ENCODE measurements around the gene HDAC2. TPM values are rescaled to one million over a fixed set of nuclear protein-coding genes. Genes with fewer than 3 reads are reported as not detected.
A peak's percentile ranks its signal among the peaks of the same experiment; 100 is the strongest.
"Not testable (repeated sequence)": the region's sequence is repeated elsewhere in the genome, so short reads cannot be mapped to it uniquely, and the experiment has no call there.

Gene HDAC2
- total RNA-seq = 10 to 100 TPM; 25.6 to 32.4 TPM

GRCh38 chr6:113970805-113971676 lies at the start of gene HDAC2:
Gene HDAC2 (minus strand): TSS chr6:113971148. CDS start chr6:113970908, 240 bp downstream.
- no peaks in the 10 kb centered on the region for H3K9me3 ChIP-seq
- H3K4me3 ChIP-seq = peak within 1 kb of the TSS; percentile 87 to 91
- TF ChIP-seq, protein P1, sequence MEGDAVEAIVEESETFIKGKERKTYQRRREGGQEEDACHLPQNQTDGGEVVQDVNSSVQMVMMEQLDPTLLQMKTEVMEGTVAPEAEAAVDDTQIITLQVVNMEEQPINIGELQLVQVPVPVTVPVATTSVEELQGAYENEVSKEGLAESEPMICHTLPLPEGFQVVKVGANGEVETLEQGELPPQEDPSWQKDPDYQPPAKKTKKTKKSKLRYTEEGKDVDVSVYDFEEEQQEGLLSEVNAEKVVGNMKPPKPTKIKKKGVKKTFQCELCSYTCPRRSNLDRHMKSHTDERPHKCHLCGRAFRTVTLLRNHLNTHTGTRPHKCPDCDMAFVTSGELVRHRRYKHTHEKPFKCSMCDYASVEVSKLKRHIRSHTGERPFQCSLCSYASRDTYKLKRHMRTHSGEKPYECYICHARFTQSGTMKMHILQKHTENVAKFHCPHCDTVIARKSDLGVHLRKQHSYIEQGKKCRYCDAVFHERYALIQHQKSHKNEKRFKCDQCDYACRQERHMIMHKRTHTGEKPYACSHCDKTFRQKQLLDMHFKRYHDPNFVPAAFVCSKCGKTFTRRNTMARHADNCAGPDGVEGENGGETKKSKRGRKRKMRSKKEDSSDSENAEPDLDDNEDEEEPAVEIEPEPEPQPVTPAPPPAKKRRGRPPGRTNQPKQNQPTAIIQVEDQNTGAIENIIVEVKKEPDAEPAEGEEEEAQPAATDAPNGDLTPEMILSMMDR (IDR thresholded peaks at IDR 0.05) = no peak
- H3K36me3 ChIP-seq = no peaks in the 10 kb centered on the region
- H3K27ac ChIP-seq = peak within 1 kb of the TSS; percentile 78 to 87
- H3K4me1 ChIP-seq = peaks cover 0 to 28% of the 10 kb centered on the region in 2 donors
- no peaks in the 10 kb centered on the region for H3K27me3 ChIP-seq
- peak; percentile 78 for DNase-seq (ENCODE audit: low spot score)

- Histone ChIP-seq H3K9me3 (no peaks in the 10 kb centered on the region), H3K4me3 (no peak overlapping the region), H3K36me3 (no peaks in the 10 kb centered on the region), H3K27ac (no peak overlapping the region), H3K27me3 (no peaks in the 10 kb centered on the region), H3K4me1 (no peaks in the 10 kb centered on the region)
- TF ChIP-seq, protein P1 (IDR thresholded peaks at IDR 0.05) = no peak
- no peak for DNase-seq (ENCODE audit: low spot score)
These were observed 49.2 kb upstream of the HDAC2 start for GRCh38 chr6:114020196-114020595.

DNA sequence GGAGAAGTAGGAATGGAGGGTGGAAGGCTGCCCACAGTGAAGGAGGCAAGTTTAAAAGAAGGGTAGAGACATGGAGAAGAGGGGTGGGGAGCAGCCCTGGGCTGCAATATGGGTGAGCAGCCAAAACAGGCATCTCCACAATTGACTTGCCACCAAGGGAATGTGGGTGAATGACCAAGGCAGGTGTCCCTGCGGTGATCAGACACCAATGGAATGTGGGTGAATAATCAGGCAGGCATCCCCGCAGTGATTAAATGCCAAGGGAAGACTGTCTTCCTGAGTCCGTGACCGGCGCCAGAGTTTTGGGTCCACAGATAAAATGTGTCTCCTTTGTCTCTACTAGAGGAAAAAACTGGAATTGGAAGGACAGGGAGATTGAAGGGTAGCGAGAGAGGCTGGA lies 46.2 kb upstream of the HDAC2 start:
- H3K27me3 ChIP-seq; H3K27ac ChIP-seq; H3K4me3 ChIP-seq; H3K9me3 ChIP-seq; DNase-seq (ENCODE audit: low spot score); H3K4me1 ChIP-seq; H3K36me3 ChIP-seq: not testable (repeated sequence)

DNA sequence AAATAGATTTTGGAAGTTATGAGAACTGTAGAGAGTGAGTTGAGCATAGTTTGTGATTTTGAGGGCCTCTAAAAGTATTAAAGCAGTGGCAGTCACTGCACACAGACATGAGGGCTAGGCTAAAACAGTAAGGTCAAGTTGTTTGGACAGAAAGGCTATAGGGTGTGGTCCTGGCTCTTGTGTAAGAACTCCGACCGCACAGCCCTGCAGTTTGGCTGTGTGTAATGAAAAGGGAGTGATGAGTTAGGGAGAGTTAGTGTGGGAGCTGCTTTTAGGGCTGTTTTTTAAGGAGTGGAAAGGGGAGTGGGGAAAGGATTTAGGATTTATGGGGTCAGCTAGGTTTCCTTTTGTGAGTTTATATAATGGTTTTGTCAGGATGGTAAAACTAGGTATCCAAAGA lies 43.2 kb upstream of the HDAC2 start:
- not testable (repeated sequence) for H3K4me3 ChIP-seq; H3K27ac ChIP-seq; H3K36me3 ChIP-seq; H3K9me3 ChIP-seq; DNase-seq (ENCODE audit: low spot score); H3K4me1 ChIP-seq; H3K27me3 ChIP-seq

- H3K36me3 ChIP-seq; H3K27ac ChIP-seq; DNase-seq (ENCODE audit: low spot score); H3K4me3 ChIP-seq; H3K27me3 ChIP-seq; H3K9me3 ChIP-seq; H3K4me1 ChIP-seq: not testable (repeated sequence)
These were observed 40.5 kb upstream of the HDAC2 start for GRCh38 chr6:114011486-114011885.

GRCh38 chr6:114010540-114010939 lies 39.6 kb upstream of the HDAC2 start:
- DNase-seq (ENCODE audit: low spot score) = no peak
- H3K4me3 ChIP-seq = no peak overlapping the region
- H3K9me3 ChIP-seq = no peaks in the 10 kb centered on the region
- H3K27ac ChIP-seq = no peak overlapping the region
- H3K27me3 ChIP-seq = no peaks in the 10 kb centered on the region
- H3K36me3 ChIP-seq = no peaks in the 10 kb centered on the region
- TF ChIP-seq, protein P1 (IDR thresholded peaks at IDR 0.05) = no peak
- H3K4me1 ChIP-seq = no peaks in the 10 kb centered on the region

DNA sequence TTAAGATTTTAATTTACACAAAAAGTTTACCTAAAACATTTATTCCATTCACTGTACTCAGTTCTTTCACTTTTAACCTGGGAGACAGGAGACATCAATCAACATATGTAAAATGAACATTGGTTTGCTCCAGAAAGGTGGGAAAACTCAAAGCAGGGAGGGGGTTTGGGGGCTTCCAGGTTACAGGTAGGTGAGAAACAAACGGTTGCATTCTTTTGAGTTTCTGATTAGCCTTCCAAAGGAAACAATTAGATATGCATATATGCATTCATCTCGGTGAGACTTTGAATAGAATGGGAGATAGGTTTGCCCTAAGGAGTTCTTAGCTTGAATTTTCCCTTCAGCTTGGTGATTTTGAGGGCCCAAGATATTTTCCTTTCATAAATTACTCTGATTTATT lies 38.2 kb upstream of the HDAC2 start:
- peaks cover 0 to 6% of the 10 kb centered on the region in 2 donors for H3K9me3 ChIP-seq
- no peak overlapping the region for H3K4me3 ChIP-seq
- TF ChIP-seq, protein P1 (IDR thresholded peaks at IDR 0.05) = no peak
- no peak overlapping the region for H3K27ac ChIP-seq
- DNase-seq (ENCODE audit: low spot score) = no peak
- no peaks in the 10 kb centered on the region for H3K4me1 ChIP-seq
- no peaks in the 10 kb centered on the region for H3K27me3 ChIP-seq
- H3K36me3 ChIP-seq = no peaks in the 10 kb centered on the region

Data from right atrium auricular region (tissue), 2 donors.